Activated T-helper 2 cell treated with anti-CD3 and anti-CD28 coated beads, Interferon-gamma antibody, Interleukin-2, Interleukin-4, amounts not matched to agents 10 μg/mL and 5 μg/mL and 100 μg/mL, durations not matched to agents 14 hours and 24 hours and 36 hours (primary cell): Measurements from ENCODE around the gene BCAS3. TPM values are rescaled to one million over a fixed set of nuclear protein-coding genes. Genes with fewer than 3 reads are reported as not detected.
"Not testable (repeated sequence)": the region's sequence is repeated elsewhere in the genome, so short reads cannot be mapped to it uniquely, and the experiment has no call there.

Source experiments
- DNase-seq: peaks from one replicate; pipeline ENCODE4 v3.0.0; 2021; ENCODE audit warnings: low spot score
- H3K27ac Mint-ChIP-seq: one replicate; pipeline ENCODE4 v1.8.0; 2021; ENCODE audit warnings: mixed read lengths
- H3K27me3 Mint-ChIP-seq: one replicate; pipeline ENCODE4 v1.8.0; 2021; ENCODE audit warnings: low read depth, mixed read lengths
- H3K36me3 Mint-ChIP-seq: one replicate; pipeline ENCODE4 v1.8.0; 2021; ENCODE audit warnings: low read depth, mixed read lengths
- H3K4me1 Mint-ChIP-seq: one replicate; pipeline ENCODE4 v1.8.0; 2021; ENCODE audit warnings: low read depth, mixed read lengths
- H3K4me3 Mint-ChIP-seq: one replicate; pipeline ENCODE4 v1.8.0; 2021; ENCODE audit warnings: low read depth, mild to moderate bottlenecking, moderate library complexity, mixed read lengths
- H3K9me3 Mint-ChIP-seq: one replicate; pipeline ENCODE4 v1.8.0; 2021; ENCODE audit warnings: mixed read lengths
- intact Hi-C: fragments of 100-400 bp; cut with micrococcal nuclease; formaldehyde crosslinking; loops from one replicate; pipeline ENCODE4 v1.15.1; 2023
- total RNA-seq: library from RNA; stranded (reverse); gene quantifications from 2 replicates; pipeline ENCODE4 v1.2.3, GENCODE V29; 2022

BCAS3 gene
- total RNA-seq, 1 donor from 2014 or later, result 10.7 TPM

DNA sequence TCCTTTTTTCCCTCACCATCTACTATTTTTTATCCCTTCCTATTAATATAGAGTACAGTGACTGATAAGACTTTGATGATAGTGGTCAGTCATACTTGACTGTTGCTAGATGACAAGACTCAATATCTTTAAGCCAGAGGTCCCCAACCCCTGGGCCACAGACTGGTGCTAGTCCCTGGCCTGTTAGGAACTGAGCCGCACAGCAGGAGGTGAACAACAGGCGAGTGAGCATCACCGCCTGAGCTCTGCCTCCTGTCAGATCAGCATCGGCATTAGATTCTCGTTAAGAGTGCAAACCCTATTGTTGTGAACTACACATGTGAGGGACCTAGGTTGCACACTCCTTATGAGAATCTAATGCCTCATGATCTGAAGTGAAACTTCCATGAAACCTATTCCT is 341.3 kb downstream of the BCAS3 start:
- no peak overlapping the region for H3K4me3 Mint-ChIP-seq
- H3K4me1 Mint-ChIP-seq, result peaks cover 10% of the 10 kb centered on the region
- H3K27ac Mint-ChIP-seq, result no peak overlapping the region
- no peaks in the 10 kb centered on the region for H3K9me3 Mint-ChIP-seq
- intact Hi-C loops, result loop anchor here (10.0 kb wide), 1 partner anchor 126 kb away; no protein-coding TSS in a partner anchor
- DNase-seq, result no peak
- H3K36me3 Mint-ChIP-seq, result no peaks in the 10 kb centered on the region
- H3K27me3 Mint-ChIP-seq, result no peaks in the 10 kb centered on the region

DNA sequence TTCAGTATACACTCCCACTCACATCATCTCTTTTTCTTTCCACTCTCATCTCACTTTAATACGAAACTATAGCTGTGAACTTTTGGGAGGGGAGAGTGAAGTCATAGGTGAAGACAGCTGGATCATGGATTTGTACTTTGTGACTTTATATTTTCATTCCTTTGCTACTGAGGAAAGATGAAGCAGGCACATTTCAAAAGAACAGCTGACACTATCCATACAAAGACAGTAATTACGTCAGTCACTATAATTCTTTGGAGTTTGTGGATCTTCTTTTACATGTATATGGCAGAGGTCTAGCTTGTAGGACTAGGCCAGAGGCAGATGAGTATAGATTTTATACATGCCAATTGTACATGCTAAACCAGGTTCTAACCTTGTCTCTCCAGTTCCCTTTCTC is 346.3 kb downstream of the BCAS3 start:
- intact Hi-C loops, result no loop called here
- DNase-seq, result no peak
- H3K36me3 Mint-ChIP-seq, result no peaks in the 10 kb centered on the region

DNA sequence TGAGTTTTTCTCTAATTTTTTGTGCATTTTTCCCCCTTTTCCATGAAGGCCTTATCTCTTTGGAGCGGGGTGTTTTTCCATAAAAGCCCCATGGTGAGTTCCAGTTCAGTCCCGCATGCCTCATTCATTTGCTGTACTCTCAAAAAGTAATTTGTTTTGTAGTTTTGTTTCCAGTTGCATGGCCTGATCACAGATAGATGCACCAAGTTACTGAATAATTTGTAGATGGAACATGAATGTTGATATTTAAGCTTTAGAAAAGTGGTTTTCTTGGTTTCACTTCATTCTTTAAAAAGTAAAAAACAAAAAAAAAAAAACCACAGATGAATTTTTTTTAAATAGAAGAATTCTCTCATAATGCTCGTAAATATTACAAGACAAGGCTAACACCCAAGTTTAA is 349.2 kb downstream of the BCAS3 start:
- no peaks in the 10 kb centered on the region for H3K9me3 Mint-ChIP-seq
- no peak overlapping the region for H3K27ac Mint-ChIP-seq
- intact Hi-C loops, result no loop called here
- H3K36me3 Mint-ChIP-seq, result no peaks in the 10 kb centered on the region
- peaks cover 8% of the 10 kb centered on the region for H3K4me1 Mint-ChIP-seq
- no peaks in the 10 kb centered on the region for H3K27me3 Mint-ChIP-seq
- H3K4me3 Mint-ChIP-seq, result no peak overlapping the region
- no peak for DNase-seq

More for the DNA sequence above, 346.3 kb downstream of the BCAS3 start:
- Mint-ChIP-seq H3K27me3 (no peaks in the 10 kb centered on the region), H3K27ac (no peak overlapping the region), H3K4me1 (peaks cover 8% of the 10 kb centered on the region), H3K9me3 (no peaks in the 10 kb centered on the region), H3K4me3 (no peak overlapping the region)

DNA sequence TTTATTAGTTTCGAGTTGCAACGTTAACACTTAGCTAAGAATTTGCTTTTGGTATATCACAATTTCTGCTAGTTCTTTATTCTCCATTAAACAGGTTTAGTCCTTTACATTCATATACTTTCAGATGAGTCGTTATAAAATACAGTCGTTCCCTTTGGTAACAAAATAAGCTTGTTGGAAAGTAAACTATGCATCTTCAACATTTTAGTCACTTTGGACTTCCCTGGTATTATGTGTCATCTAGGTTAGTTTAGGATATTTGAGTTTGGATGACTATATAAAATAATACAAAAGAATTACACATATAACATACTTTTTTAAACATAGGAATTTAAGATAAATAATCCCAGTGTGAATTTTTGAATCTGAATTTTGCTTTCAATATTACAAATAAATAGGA is 351.5 kb downstream of the BCAS3 start:
- H3K36me3 Mint-ChIP-seq, result no peaks in the 10 kb centered on the region
- H3K4me3 Mint-ChIP-seq, result no peak overlapping the region
- intact Hi-C loops, result no loop called here
- no peaks in the 10 kb centered on the region for H3K27me3 Mint-ChIP-seq
- DNase-seq, result no peak
- no peak overlapping the region for H3K27ac Mint-ChIP-seq
- H3K9me3 Mint-ChIP-seq, result no peaks in the 10 kb centered on the region
- peaks cover 8% of the 10 kb centered on the region for H3K4me1 Mint-ChIP-seq

DNA sequence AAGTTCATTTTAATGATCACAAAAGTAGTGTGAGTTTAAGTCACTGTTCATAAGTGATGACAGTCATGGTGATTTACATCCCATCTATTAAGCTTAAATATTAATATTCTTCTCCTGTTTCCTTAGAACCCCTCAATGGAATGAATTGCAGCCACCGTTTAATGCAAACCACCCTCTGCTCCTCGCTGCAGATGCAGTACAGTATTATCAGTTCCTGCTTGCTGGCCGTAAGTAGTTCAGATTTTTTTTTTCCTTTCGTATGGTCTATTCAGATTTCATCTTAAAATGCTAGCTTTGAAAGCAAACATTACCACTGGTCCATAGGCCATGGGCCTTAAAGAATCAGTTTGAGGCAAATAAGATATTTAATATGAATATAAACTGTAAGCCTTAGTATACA is 363.0 kb downstream of the BCAS3 start:
- Mint-ChIP-seq H3K4me1 (no peaks in the 10 kb centered on the region), H3K27ac (no peak overlapping the region), H3K36me3 (no peaks in the 10 kb centered on the region), H3K27me3 (no peaks in the 10 kb centered on the region), H3K9me3 (no peaks in the 10 kb centered on the region), H3K4me3 (no peak overlapping the region)
- intact Hi-C loops, result no loop called here
- DNase-seq, result no peak

GRCh38 chr17:61042348-61042747 is 364.7 kb downstream of the BCAS3 start:
- DNase-seq, H3K27ac Mint-ChIP-seq, H3K36me3 Mint-ChIP-seq, intact Hi-C loops, H3K9me3 Mint-ChIP-seq, H3K4me1 Mint-ChIP-seq, H3K4me3 Mint-ChIP-seq, H3K27me3 Mint-ChIP-seq: not testable (repeated sequence)

GRCh38 chr17:61047515-61047914 is 369.9 kb downstream of the BCAS3 start:
- no peak overlapping the region for H3K27ac Mint-ChIP-seq
- H3K36me3 Mint-ChIP-seq, result no peaks in the 10 kb centered on the region
- intact Hi-C loops, result no loop called here
- no peak for DNase-seq
- no peaks in the 10 kb centered on the region for H3K27me3 Mint-ChIP-seq
- H3K4me3 Mint-ChIP-seq, result no peak overlapping the region
- H3K4me1 Mint-ChIP-seq, result peaks cover 12% of the 10 kb centered on the region
- H3K9me3 Mint-ChIP-seq, result no peaks in the 10 kb centered on the region

DNA sequence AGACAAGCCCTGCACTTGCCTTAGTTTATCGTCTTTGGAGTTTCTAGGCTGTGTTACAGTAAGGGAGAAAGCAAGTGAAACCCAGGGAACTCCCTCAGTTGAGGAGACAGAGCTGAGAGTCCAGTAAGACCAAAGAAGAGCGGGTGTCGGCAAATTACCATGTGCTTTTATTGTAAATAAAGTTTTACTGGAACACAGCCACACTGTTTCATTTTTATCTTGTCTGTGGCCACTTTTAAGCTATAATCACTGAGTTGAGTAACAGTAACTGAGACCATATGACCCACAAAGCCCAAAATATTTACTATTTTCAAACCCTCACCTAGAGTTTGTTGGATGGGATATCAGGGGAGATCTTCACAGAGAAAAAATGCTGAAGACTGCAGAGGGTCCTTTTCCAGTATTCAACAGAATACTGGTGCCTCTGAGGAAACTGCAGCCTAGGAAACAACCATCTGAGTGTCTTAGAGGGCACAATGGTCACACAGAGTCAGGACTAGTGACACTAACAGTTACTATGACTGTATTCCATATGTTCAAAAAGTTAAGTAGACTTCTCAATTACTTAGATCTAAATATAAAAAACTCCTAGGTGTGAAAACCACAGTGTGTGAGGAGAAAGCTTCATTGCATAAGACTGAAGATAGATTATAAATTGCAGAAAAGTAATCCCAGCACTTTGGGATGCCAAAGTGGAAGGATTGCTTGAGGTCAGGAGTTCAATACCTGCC is 370.9 kb downstream of the BCAS3 start:
- no peak overlapping the region for H3K4me3 Mint-ChIP-seq
- H3K27me3 Mint-ChIP-seq, result no peaks in the 10 kb centered on the region
- H3K4me1 Mint-ChIP-seq, result peaks cover 12% of the 10 kb centered on the region
- DNase-seq, result no peak
- H3K9me3 Mint-ChIP-seq, result no peaks in the 10 kb centered on the region
- no peaks in the 10 kb centered on the region for H3K36me3 Mint-ChIP-seq
- H3K27ac Mint-ChIP-seq, result no peak overlapping the region
- intact Hi-C loops, result no loop called here

DNA sequence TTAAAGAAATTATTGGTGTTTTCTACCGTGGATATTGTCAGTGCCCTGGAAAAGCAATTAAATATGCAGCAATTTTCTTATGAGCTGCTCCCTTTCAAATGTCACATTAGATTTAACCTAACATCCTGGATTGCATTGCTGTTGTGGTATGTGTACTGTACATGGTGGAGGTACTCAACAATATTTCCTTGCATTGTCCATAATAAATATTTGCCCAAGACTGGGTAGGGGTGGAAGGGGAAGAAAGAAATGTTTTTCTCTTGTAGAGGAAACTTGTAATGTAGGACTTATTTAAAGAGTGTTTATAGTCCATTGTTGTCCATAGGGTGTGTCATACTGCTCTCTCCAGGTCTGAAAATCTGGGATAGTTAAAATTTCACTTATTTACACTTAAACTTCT is 375.8 kb downstream of the BCAS3 start:
- no peak for DNase-seq
- intact Hi-C loops, result no loop called here
- Mint-ChIP-seq H3K27ac (no peak overlapping the region), H3K36me3 (no peaks in the 10 kb centered on the region), H3K9me3 (no peaks in the 10 kb centered on the region), H3K4me1 (peaks cover 15% of the 10 kb centered on the region), H3K27me3 (no peaks in the 10 kb centered on the region), H3K4me3 (no peak overlapping the region)

- no peaks in the 10 kb centered on the region for H3K36me3 Mint-ChIP-seq
- H3K27ac Mint-ChIP-seq, result no peak overlapping the region
- DNase-seq, result no peak
- intact Hi-C loops, result no loop called here
- peaks cover 9% of the 10 kb centered on the region for H3K4me1 Mint-ChIP-seq
- no peaks in the 10 kb centered on the region for H3K27me3 Mint-ChIP-seq
- H3K9me3 Mint-ChIP-seq, result no peaks in the 10 kb centered on the region
- no peak overlapping the region for H3K4me3 Mint-ChIP-seq
These were observed 376.8 kb downstream of the BCAS3 start for GRCh38 chr17:61054436-61054835.

DNA sequence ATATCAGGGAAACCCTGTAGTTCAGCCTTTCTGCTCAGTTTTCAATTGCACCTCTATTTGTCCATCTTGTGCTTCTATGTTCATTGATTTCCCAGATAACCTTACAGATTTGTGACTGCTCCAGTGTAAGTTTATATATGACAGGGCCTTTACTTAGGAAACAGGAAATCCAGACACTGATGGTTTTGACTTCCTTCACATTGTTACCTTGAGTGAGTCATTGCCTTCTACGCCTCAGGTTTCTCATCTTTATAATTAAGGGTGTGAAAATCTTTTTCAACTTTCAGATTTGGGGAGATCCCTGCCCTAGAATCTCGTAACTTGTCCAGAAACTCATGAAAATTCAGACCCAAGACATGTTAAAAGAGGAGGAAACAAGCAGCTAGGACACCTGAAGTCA is 379.6 kb downstream of the BCAS3 start:
- Mint-ChIP-seq H3K27me3 (no peaks in the 10 kb centered on the region), H3K9me3 (no peaks in the 10 kb centered on the region), H3K4me1 (peaks cover 11% of the 10 kb centered on the region), H3K36me3 (no peaks in the 10 kb centered on the region), H3K4me3 (no peak overlapping the region), H3K27ac (no peak overlapping the region)
- intact Hi-C loops, result no loop called here
- no peak for DNase-seq

- Mint-ChIP-seq H3K4me3 (no peak overlapping the region), H3K27me3 (no peaks in the 10 kb centered on the region), H3K9me3 (no peaks in the 10 kb centered on the region), H3K27ac (no peak overlapping the region), H3K36me3 (no peaks in the 10 kb centered on the region), H3K4me1 (peaks cover 11% of the 10 kb centered on the region)
- intact Hi-C loops, result no loop called here
- no peak for DNase-seq
These were observed 380.4 kb downstream of the BCAS3 start for GRCh38 chr17:61058066-61058465.

DNA sequence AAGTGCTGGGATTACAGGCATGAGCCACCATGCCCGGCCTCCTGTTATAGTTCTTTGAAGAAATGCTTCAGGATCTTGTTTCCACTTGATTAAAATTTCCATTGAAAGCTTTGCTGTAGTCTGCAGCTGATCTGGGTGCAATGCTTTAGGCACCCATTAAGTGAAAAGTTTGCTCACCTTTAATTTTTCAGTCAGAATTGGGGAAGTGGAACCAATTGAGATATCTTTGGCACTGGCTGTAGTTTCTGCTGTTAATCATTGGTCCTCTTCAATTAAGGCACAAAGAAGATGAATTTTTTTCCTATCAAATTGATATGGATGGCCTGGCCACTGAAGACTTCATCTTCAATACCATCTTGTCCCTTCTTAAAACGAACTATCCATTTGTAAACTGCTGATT is 385.9 kb downstream of the BCAS3 start:
- Mint-ChIP-seq H3K27ac (no peak overlapping the region), H3K4me1 (peaks cover 14% of the 10 kb centered on the region), H3K36me3 (no peaks in the 10 kb centered on the region), H3K9me3 (no peaks in the 10 kb centered on the region), H3K4me3 (no peak overlapping the region), H3K27me3 (no peaks in the 10 kb centered on the region)
- intact Hi-C loops, result no loop called here
- no peak for DNase-seq
